HAP-1 (cell line): ENCODE results near the gene COL4A4.

Experiments
- DNase-seq, 2 experiments: peaks; one replicate each; pipeline ENCODE4 v3.0.0-alpha.2; 2016 to 2020; ENCODE audit warnings: low spot score in 2 of 2
- H3K27me3 ChIP-seq: fragments of 250-450 bp; sonication (Bioruptor Pico); 2 replicates; pipeline ENCODE4 v1.5.1; 2020; ENCODE audit warnings: low read depth, mild to moderate bottlenecking, moderate library complexity
- H3K36me3 ChIP-seq: fragments of 250-450 bp; sonication (Bioruptor Pico); replicated peaks from 2 replicates; pipeline ENCODE4 v1.5.1; 2020; ENCODE audit warnings: mild to moderate bottlenecking
- H3K4me1 ChIP-seq: fragments of 250-450 bp; sonication (Bioruptor Pico); 2 replicates; pipeline ENCODE4 v1.5.1; 2020; ENCODE audit warnings: mild to moderate bottlenecking
- H3K4me3 ChIP-seq: fragments of 250-450 bp; sonication (Bioruptor Pico); 2 replicates; pipeline ENCODE4 v1.5.1; 2020; ENCODE audit warnings: mild to moderate bottlenecking, moderate library complexity
- H3K9me3 ChIP-seq: fragments of 250-450 bp; sonication (Bioruptor Pico); 2 replicates; pipeline ENCODE4 v1.5.1; 2020; ENCODE audit warnings: mild to moderate bottlenecking, moderate library complexity
- in situ Hi-C: fragments of 300-500 bp; cut with MboI; formaldehyde crosslinking; loops from 3 replicates; pipeline ENCODE4 v1.14.3; 2020; ENCODE audit warnings: low sequenced_read_pairs, inconsistent platforms, mixed read lengths

The COL4A4 gene

GRCh38 chr2:227163998-227164762 is at the start of gene COL4A4, which contains the start of gene COL4A3:
COL4A4 (minus strand) TSS chr2:227164205; CDS start chr2:227147483, 16,722 bp downstream.
COL4A3 (plus strand) TSS chr2:227164624; CDS start chr2:227164727, 103 bp downstream.
- Histone ChIP-seq H3K4me1 (peaks cover 13% of the 10 kb centered on the region), H3K27me3 (no peaks in the 10 kb centered on the region), H3K4me3 (peak within 1 kb of the TSS; percentile 61), H3K9me3 (no peaks in the 10 kb centered on the region), H3K36me3 (no peaks in the 10 kb centered on the region)
- DNase-seq = peak; percentile 68 to 87
- in situ Hi-C loops = no loop called here

GRCh38 chr2:227207573-227207972 is 43.6 kb upstream of the COL4A4 start:
- Histone ChIP-seq H3K9me3 (no peaks in the 10 kb centered on the region), H3K4me1 (peaks cover 9% of the 10 kb centered on the region; the same call in 1 of the 2 replicates), H3K27me3 (no peaks in the 10 kb centered on the region), H3K4me3 (no peak overlapping the region), H3K36me3 (no peaks in the 10 kb centered on the region)
- DNase-seq = no peak
- in situ Hi-C loops = no loop called here

DNA sequence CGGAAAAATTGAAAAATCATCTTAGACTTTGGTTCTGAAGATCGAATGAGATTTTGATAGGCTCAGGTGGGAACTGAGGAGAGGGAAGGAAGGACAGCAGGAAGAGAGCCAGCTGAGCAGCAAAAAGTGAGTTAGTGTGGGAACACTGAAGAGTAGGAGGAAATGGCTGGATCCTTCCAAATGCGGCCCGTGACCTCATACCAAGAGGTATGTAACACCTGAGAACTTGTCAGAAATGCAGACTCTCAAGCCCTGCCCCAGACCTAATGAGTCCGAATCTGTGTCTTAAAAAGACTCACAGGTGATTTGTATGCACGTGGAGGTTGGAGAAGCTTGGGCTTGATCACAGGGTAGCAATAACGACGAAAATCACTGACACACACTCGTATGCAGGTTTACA is 42.4 kb upstream of the COL4A4 start:
- Histone ChIP-seq H3K27me3 (no peaks in the 10 kb centered on the region), H3K9me3 (no peaks in the 10 kb centered on the region), H3K4me3 (no peak overlapping the region), H3K36me3 (no peaks in the 10 kb centered on the region), H3K4me1 (peaks cover 9% of the 10 kb centered on the region; the same call in 1 of the 2 replicates)
- in situ Hi-C loops = no loop called here
- no peak for DNase-seq

DNA sequence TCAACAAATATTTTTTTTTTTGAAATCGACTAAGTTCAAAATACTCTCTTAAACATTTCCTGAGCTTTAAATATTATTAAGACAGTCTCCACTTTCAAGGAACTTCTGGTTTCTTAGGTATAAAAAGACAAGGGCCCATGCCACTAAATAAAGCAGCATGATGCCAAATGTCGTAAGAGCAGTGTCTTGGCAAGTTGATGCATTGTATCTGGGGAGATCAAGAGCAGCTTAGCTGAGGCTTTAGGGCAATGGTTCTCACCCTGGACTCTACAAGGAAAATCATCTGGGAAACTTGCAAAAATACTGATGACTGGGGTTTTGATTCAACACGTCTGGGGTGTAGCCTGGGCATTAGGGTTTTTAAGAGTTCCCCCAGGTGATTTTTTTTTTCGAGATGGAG is 41.7 kb upstream of the COL4A4 start:
- DNase-seq = no peak
- Histone ChIP-seq H3K4me1 (peaks cover 9% of the 10 kb centered on the region; the same call in 1 of the 2 replicates), H3K9me3 (no peaks in the 10 kb centered on the region), H3K27me3 (no peaks in the 10 kb centered on the region), H3K4me3 (no peak overlapping the region), H3K36me3 (no peaks in the 10 kb centered on the region)
- in situ Hi-C loops = no loop called here

- H3K9me3 ChIP-seq = no peaks in the 10 kb centered on the region
- peaks cover 9% of the 10 kb centered on the region; the same call in 1 of the 2 replicates for H3K4me1 ChIP-seq
- peak in 1 of 2 experiments; percentile 44 for DNase-seq
- no peaks in the 10 kb centered on the region for H3K36me3 ChIP-seq
- H3K27me3 ChIP-seq = no peaks in the 10 kb centered on the region
- no peak overlapping the region for H3K4me3 ChIP-seq
- in situ Hi-C loops = no loop called here
Observed at GRCh38 chr2:227204452-227204851, 40.4 kb upstream of the COL4A4 start.

DNA sequence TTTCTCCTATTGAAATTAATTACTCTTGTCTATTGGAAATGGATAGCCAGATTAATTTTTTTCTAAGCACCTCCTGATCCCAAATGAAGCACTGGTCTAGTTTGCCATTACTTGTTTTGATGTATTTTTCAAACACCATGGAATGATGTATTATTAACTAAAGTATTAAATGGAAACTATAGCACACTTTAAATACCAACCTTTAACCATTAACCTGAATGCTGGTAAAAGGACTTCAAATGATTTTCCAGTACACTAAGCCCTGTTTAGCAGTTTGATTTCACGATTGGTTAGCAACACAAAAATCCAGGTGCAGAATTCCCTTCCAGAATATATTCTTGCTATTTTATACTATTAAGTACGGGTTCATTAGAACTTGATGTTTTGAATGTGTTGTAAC is 37.8 kb upstream of the COL4A4 start:
- Histone ChIP-seq H3K27me3 (no peaks in the 10 kb centered on the region), H3K4me1 (peaks cover 9% of the 10 kb centered on the region; the same call in 1 of the 2 replicates), H3K36me3 (no peaks in the 10 kb centered on the region), H3K4me3 (no peak overlapping the region), H3K9me3 (no peaks in the 10 kb centered on the region)
- no peak for DNase-seq
- in situ Hi-C loops = no loop called here

DNA sequence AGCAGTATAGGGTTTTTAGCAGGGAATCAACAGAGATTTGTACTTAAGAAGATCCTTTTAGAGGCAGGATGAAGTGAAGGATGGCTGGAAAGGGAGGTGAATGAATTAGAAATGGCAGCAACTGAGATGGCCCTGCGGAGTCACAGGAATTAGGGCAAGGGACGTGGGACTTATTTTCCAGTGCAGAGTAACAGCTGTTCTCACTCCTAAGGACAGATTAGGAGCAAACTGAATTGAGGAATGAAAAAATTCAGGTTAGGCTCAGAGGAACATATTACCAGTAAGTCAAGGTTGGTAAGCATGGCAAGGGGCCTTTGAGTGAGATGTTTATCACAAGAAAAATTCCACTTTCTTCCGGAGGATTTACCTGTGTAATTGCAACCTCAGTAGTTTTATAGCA is 34.9 kb upstream of the COL4A4 start:
- Histone ChIP-seq H3K4me3 (no peak overlapping the region), H3K4me1 (peaks cover 16% of the 10 kb centered on the region), H3K27me3 (no peaks in the 10 kb centered on the region), H3K9me3 (no peaks in the 10 kb centered on the region), H3K36me3 (no peaks in the 10 kb centered on the region)
- DNase-seq = no peak
- in situ Hi-C loops = no loop called here

- no peak for DNase-seq
- Histone ChIP-seq H3K4me3 (no peak overlapping the region), H3K9me3 (no peaks in the 10 kb centered on the region), H3K27me3 (no peaks in the 10 kb centered on the region), H3K36me3 (no peaks in the 10 kb centered on the region), H3K4me1 (peaks cover 28% of the 10 kb centered on the region)
- in situ Hi-C loops = no loop called here
Observed at GRCh38 chr2:227194219-227194618, 30.2 kb upstream of the COL4A4 start.

DNA sequence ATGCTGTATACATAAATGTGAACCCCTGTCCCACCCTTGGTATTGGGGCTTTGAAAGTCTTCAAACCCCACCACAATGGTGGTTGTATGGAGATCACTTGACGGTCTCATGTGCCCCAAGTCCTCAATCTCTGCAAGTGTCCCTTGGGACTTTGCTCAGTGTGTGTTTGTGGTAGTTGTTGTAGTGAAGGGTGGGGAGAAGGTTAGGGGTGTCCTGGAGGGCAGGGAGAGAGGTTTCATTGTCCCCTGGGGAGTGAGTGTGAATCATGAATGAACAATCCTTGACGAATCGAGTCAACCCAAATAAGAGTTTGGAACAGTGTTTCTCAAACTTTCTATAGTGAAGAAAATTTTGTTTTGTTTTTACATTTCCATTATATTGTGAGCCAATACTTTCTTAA is 28.5 kb upstream of the COL4A4 start:
- Histone ChIP-seq H3K9me3 (no peaks in the 10 kb centered on the region), H3K36me3 (no peaks in the 10 kb centered on the region), H3K27me3 (no peaks in the 10 kb centered on the region), H3K4me1 (peaks cover 38% of the 10 kb centered on the region), H3K4me3 (no peak overlapping the region)
- no peak for DNase-seq
- in situ Hi-C loops = no loop called here

GRCh38 chr2:227191367-227191766 is 27.4 kb upstream of the COL4A4 start:
- peak; percentile 74 to 75 for DNase-seq
- Histone ChIP-seq H3K4me1 (peaks cover 38% of the 10 kb centered on the region), H3K27me3 (no peaks in the 10 kb centered on the region), H3K36me3 (no peaks in the 10 kb centered on the region), H3K9me3 (no peaks in the 10 kb centered on the region), H3K4me3 (no peak overlapping the region)
- in situ Hi-C loops = no loop called here

DNA sequence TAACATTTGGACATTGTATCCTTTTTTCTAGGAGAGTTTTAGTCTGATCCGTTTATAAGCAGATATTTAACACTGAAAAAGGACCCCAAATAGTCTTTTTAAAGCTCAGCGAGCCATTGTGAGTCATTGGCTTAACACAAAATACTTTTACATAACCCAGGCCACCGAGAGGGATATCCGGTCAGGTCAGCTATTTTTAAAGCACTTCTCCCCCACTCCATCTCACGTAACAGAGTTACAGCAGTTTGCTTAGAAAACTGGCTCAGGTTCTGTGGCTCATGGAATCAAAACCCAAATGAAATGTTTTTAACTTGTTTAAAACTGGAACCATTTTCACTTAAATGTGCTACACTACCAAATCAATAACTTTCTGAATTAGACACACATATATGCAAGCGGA is 24.3 kb upstream of the COL4A4 start:
- H3K27me3 ChIP-seq = no peaks in the 10 kb centered on the region
- H3K9me3 ChIP-seq = no peaks in the 10 kb centered on the region
- H3K4me3 ChIP-seq = no peak overlapping the region
- peaks cover 31% of the 10 kb centered on the region for H3K4me1 ChIP-seq
- DNase-seq = no peak
- no peaks in the 10 kb centered on the region for H3K36me3 ChIP-seq
- in situ Hi-C loops = no loop called here

DNA sequence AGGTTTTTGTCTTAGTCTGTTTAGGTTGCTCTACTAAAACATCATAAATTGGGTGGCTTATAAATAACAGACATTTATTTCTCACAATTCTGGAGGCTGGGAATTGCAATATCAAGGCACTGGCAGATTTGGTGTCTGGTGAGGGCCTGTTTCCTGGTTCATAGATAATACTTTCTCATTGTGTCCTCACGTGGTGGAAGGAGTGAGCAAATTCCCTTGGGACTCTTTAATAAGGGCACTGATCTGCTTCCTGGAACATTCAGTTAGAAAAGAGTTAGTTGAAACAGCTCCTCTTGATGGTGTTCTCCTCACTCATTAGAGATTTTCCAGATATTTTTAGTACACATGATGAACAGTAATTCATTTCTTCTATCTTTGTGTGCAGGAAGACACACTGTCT is 22.7 kb upstream of the COL4A4 start:
- DNase-seq = no peak
- Histone ChIP-seq H3K4me1 (peaks cover 28% of the 10 kb centered on the region), H3K4me3 (no peak overlapping the region), H3K9me3 (no peaks in the 10 kb centered on the region), H3K27me3 (no peaks in the 10 kb centered on the region), H3K36me3 (no peaks in the 10 kb centered on the region)
- in situ Hi-C loops = no loop called here

DNA sequence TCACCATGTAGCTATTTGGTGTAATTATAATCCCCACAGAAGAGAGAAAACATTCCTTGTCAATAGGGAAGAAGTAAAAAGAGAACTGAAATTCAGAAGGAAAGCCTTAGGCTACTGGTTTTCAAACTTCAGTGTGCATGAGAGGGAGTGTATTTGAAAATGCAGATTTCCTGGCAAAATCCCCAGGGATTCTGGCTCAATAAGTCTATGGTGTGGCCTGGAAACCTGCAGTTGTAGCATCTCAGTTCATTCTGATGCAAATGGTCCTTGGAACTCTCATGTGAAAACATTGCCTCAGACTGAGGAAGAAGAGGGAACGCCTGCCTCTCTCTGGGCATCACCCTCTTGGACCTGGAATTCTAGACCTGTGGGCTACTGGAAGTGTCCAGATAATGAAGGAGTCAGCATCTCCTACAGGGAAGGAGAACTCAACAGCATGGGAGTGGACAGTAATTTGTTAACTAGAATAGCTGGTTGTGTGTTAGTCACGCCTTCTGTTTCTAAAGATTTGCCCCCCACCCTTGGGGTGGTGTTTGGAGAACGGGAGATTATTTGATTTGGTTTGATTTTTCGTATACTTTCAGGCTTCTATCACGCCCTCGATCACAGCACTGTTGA is 21.7 kb upstream of the COL4A4 start:
- DNase-seq = peak; percentile 47 to 50
- Histone ChIP-seq H3K27me3 (no peaks in the 10 kb centered on the region), H3K4me3 (no peak overlapping the region), H3K4me1 (peaks cover 19% of the 10 kb centered on the region), H3K9me3 (no peaks in the 10 kb centered on the region), H3K36me3 (no peaks in the 10 kb centered on the region)
- in situ Hi-C loops = no loop called here

DNA sequence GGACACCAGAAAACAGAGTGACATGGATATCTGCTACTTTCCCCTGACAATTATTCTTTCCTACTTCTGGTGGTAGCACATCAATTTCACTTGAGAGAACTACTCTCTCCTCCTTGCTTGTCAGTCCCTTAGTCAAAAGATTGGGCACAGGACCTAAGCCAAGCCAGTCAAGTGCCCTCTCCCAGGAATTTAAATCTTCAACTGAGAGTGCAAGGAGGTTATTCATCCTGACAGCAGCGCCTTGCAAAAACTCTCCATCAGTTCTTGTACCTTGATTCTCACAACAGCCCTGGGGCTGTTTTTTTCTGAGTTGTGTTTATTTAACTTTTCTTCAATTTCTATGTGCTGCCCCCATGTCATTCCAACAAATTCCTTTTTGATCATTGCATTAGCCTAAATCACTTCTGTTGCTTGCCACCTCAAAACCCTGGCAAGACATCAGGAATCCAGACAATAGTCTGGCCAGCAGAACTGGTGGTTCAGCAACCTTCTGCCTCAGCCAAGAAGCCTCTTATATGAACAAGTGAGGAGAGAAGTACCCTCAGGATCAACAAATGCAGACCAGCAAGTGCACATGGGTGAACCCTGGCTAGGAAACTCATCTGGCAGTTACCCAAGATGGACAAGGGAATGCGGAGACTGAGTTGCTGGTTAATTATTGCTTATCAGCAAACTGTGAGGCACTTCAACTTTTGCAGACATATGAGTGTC is 19.8 kb upstream of the COL4A4 start:
- no peak for DNase-seq
- in situ Hi-C loops = no loop called here
- Histone ChIP-seq H3K4me3 (no peak overlapping the region), H3K36me3 (no peaks in the 10 kb centered on the region), H3K9me3 (no peaks in the 10 kb centered on the region), H3K4me1 (peaks cover 26% of the 10 kb centered on the region), H3K27me3 (no peaks in the 10 kb centered on the region)
